Measurements from ENCODE around the gene CHCHD6.

CHCHD6 gene

GRCh38 chr3:126945171-126945721 lies 241.2 kb downstream of the CHCHD6 start:
- DNase-seq (ENCODE audit: low read depth), result no peak

GRCh38 chr3:126945891-126946290 lies 241.9 kb downstream of the CHCHD6 start:
- DNase-seq (ENCODE audit: low read depth), result no peak

GRCh38 chr3:126946405-126946804 lies 242.4 kb downstream of the CHCHD6 start:
- no peak for DNase-seq (ENCODE audit: low read depth)

- no peak for DNase-seq (ENCODE audit: low read depth)
Observed at GRCh38 chr3:126947429-126947828, 243.4 kb downstream of the CHCHD6 start.

GRCh38 chr3:126948980-126949535 lies 245.0 kb downstream of the CHCHD6 start:
- no peak for DNase-seq (ENCODE audit: low read depth)

- no peak for DNase-seq (ENCODE audit: low read depth)
Observed at GRCh38 chr3:126951561-126951960, 247.5 kb downstream of the CHCHD6 start.

GRCh38 chr3:126952261-126952982 lies 248.4 kb downstream of the CHCHD6 start:
- no peak for DNase-seq (ENCODE audit: low read depth)

- no peak for DNase-seq (ENCODE audit: low read depth)
Observed at GRCh38 chr3:126952983-126953660, 249.1 kb downstream of the CHCHD6 start.

GRCh38 chr3:126954141-126954842 lies 250.3 kb downstream of the CHCHD6 start:
- no peak for DNase-seq (ENCODE audit: low read depth)

- no peak for DNase-seq (ENCODE audit: low read depth)
Observed at GRCh38 chr3:126955004-126955790, 251.2 kb downstream of the CHCHD6 start.

- no peak for DNase-seq (ENCODE audit: low read depth)
Observed at GRCh38 chr3:126956361-126956760, 252.3 kb downstream of the CHCHD6 start.

GRCh38 chr3:126956866-126957650 lies 253.0 kb downstream of the CHCHD6 start:
- DNase-seq (ENCODE audit: low read depth), result no peak

- DNase-seq (ENCODE audit: low read depth), result no peak
Observed at GRCh38 chr3:126957776-126958637, 254.0 kb downstream of the CHCHD6 start.

GRCh38 chr3:126958638-126959085 lies 254.6 kb downstream of the CHCHD6 start:
- no peak for DNase-seq (ENCODE audit: low read depth)

- DNase-seq (ENCODE audit: low read depth), result no peak
Observed at GRCh38 chr3:126959136-126959920, 255.3 kb downstream of the CHCHD6 start.

GRCh38 chr3:126959921-126960603 lies 256.0 kb downstream of the CHCHD6 start:
- no peak for DNase-seq (ENCODE audit: low read depth)

GRCh38 chr3:126960604-126960995 lies 256.6 kb downstream of the CHCHD6 start:
- no peak for DNase-seq (ENCODE audit: low read depth)

GRCh38 chr3:126961191-126961790 lies 257.3 kb downstream of the CHCHD6 start:
- no peak for DNase-seq (ENCODE audit: low read depth)

Measured in stimulated activated CD8-positive, alpha-beta memory T cell treated with anti-CD3 and anti-CD28 coated beads, Interleukin-15, amount 100 ng/mL, for 1 hour (primary cell).